A549 (cell line): Measurements from ENCODE around the gene TNNI2. TPM values are rescaled to one million over a fixed set of nuclear protein-coding genes. Genes with fewer than 3 reads are reported as not detected.
"Not testable (repeated sequence)": the region's sequence is repeated elsewhere in the genome, so short reads cannot be mapped to it uniquely, and the experiment has no call there.

Source experiments
- ATAC-seq, 2 experiments: fragments of 200-7000 bp in 1 of 2; fragments of >200 bp in 1 of 2; cut with Nextera tagmentation in 1 of 2; cut with Tn5 transposase in 1 of 2; 3 replicates each; pipeline versions ENCODE4 v1.8.0 to v1.9.1; 2018 to 2020; ENCODE audit warnings: mild to moderate bottlenecking in 1 of 2, moderate library complexity in 1 of 2
- CTCF ChIA-PET: fragments of 300-600 bp; sonication (Branson Sonifier 250); formaldehyde crosslinking; extraction: SDS; loops from one replicate; lab custom pipeline; 2021; ENCODE audit warnings: antibody characterized with exemption, inconsistent platforms; lab: Yijun Ruan, JAX
- POLR2A ChIA-PET: fragments of 350-600 bp; formaldehyde crosslinking; extraction: SDS; loops from one replicate; lab custom pipeline; 2021; ENCODE audit warnings: antibody characterized with exemption, inconsistent platforms; lab: Yijun Ruan, JAX
- DNase-seq, 2 experiments: peaks; one replicate each; pipeline versions ENCODE4 v3.0.0 to v3.0.0-alpha.2; 2011 to 2016; ENCODE audit warnings: low read depth in 1 of 2, low spot score in 1 of 2
- FAIRE-seq: peaks from 2 replicates; lab custom pipeline; 2011; peaks lifted over from hg19 to GRCh38; lab: Jason Lieb, UNC
- H3K27ac ChIP-seq, 2 experiments: fragments of >200 bp; sonication (Bioruptor Twin); formaldehyde crosslinking; 3 replicates each; pipeline ENCODE4 v1.5.1; 2016 to 2017
- H3K4me1 ChIP-seq: fragments of >200 bp; sonication (Bioruptor Twin); formaldehyde crosslinking; 3 replicates; pipeline ENCODE4 v1.6.1; 2016
- H3K4me2 ChIP-seq: fragments of >200 bp; sonication (Bioruptor Twin); formaldehyde crosslinking; 3 replicates; pipeline ENCODE4 v1.6.1; 2016
- H3K4me3 ChIP-seq: fragments of >200 bp; sonication (Bioruptor Twin); formaldehyde crosslinking; 3 replicates; pipeline ENCODE4 v1.5.1; 2016
- H3K9me3 ChIP-seq: fragments of >200 bp; sonication (Bioruptor Twin); formaldehyde crosslinking; 3 replicates; pipeline ENCODE4 v1.6.1; 2016
- ATOH8 ChIP-seq: fragments of 250-450 bp; sonication (Bioruptor Pico); IDR thresholded peaks from 2 replicates; pipeline ENCODE4 v1.5.0; 2020; ENCODE audit warnings: low read depth, mild to moderate bottlenecking, moderate library complexity
- BHLHE40 ChIP-seq: IDR thresholded peaks from 2 replicates; pipeline ENCODE4 v1.6.1; 2012; ENCODE audit warnings: low read depth, low read length, inconsistent platforms
- CBX8 ChIP-seq: fragments of 200-600 bp; sonication (generic); IDR thresholded peaks from 2 replicates; pipeline ENCODE4 v1.6.1; 2016
- CTCF ChIP-seq: fragments of >200 bp; sonication (Bioruptor Twin); formaldehyde crosslinking; IDR thresholded peaks from 3 replicates; pipeline ENCODE4 v1.5.1; 2016
- EHMT2 ChIP-seq: fragments of 200-600 bp; sonication (generic); IDR thresholded peaks from 2 replicates; pipeline ENCODE4 v1.6.1; 2016; ENCODE audit warnings: antibody characterized with exemption, low read depth, mild to moderate bottlenecking, moderate library complexity
- EP300 ChIP-seq, 2 experiments: fragments of >200 bp; sonication (Bioruptor Twin); formaldehyde crosslinking; IDR thresholded peaks; 2 replicates in 1 of 2; 3 replicates in 1 of 2; pipeline ENCODE4 v1.6.1; 2016 to 2017
- FOSB ChIP-seq: fragments of 250-450 bp; sonication (Bioruptor Pico); IDR thresholded peaks from 2 replicates; pipeline ENCODE4 v1.5.0; 2020; ENCODE audit warnings: mild to moderate bottlenecking, moderate library complexity
- FOSL2 ChIP-seq, 2 experiments: fragments of 450-650 bp in 1 of 2; fragments of >200 bp in 1 of 2; sonication (Bioruptor Twin) in 1 of 2; formaldehyde crosslinking; IDR thresholded peaks; 2 replicates each; pipeline versions ENCODE4 v1.5.0 to v1.6.1; 2016 to 2020; ENCODE audit warnings: mild to moderate bottlenecking in 1 of 2, moderate library complexity in 1 of 2
- FOXS1 ChIP-seq: fragments of 250-450 bp; sonication (Bioruptor Pico); IDR thresholded peaks from 2 replicates; pipeline ENCODE4 v1.5.0; 2020; ENCODE audit warnings: mild to moderate bottlenecking, moderate library complexity
- GATA3 ChIP-seq: IDR thresholded peaks from 2 replicates; pipeline ENCODE4 v1.6.1; 2012; ENCODE audit warnings: borderline replicate concordance
- HES2 ChIP-seq: fragments of >200 bp; sonication (Bioruptor Twin); formaldehyde crosslinking; IDR thresholded peaks from 2 replicates; pipeline ENCODE4 v1.6.1; 2016
- HEYL ChIP-seq: fragments of 250-450 bp; sonication (Bioruptor Pico); IDR thresholded peaks from 2 replicates; pipeline ENCODE4 v1.8.0; 2021; ENCODE audit warnings: mild to moderate bottlenecking, moderate library complexity
- HOXA7 ChIP-seq: fragments of 250-450 bp; sonication (Bioruptor Pico); IDR thresholded peaks from 2 replicates; pipeline ENCODE4 v1.5.0; 2020; ENCODE audit warnings: mild to moderate bottlenecking, moderate library complexity
- KDM1A ChIP-seq: fragments of 200-600 bp; sonication (generic); IDR thresholded peaks from 2 replicates; pipeline ENCODE4 v1.6.1; 2016; ENCODE audit warnings: low read depth, mild to moderate bottlenecking
- KDM5A ChIP-seq: fragments of 200-600 bp; sonication (generic); IDR thresholded peaks from 2 replicates; pipeline ENCODE4 v1.6.1; 2016; ENCODE audit warnings: antibody characterized with exemption, mild to moderate bottlenecking
- MYC ChIP-seq: IDR thresholded peaks from 2 replicates; pipeline ENCODE4 v1.6.1; 2012; ENCODE audit warnings: mild to moderate bottlenecking, inconsistent platforms, low read length, improper control_type of control experiment, borderline replicate concordance
- NFE2L2 ChIP-seq: fragments of 150-350 bp; conservative IDR thresholded peaks from 2 replicates; pipeline ENCODE4 v1.6.1; 2014; ENCODE audit warnings: low read length
- RAD21 ChIP-seq, 2 experiments: fragments of >200 bp in 1 of 2; sonication (Bioruptor Twin) in 1 of 2; formaldehyde crosslinking in 1 of 2; IDR thresholded peaks in 1 of 2; conservative IDR thresholded peaks in 1 of 2; 2 replicates in 1 of 2; 3 replicates in 1 of 2; pipeline ENCODE4 v1.6.1; 2012 to 2018; ENCODE audit warnings: inconsistent platforms in 1 of 2
- REST ChIP-seq: fragments of 200-600 bp; sonication (generic); IDR thresholded peaks from 2 replicates; pipeline ENCODE4 v1.6.1; 2016; ENCODE audit warnings: antibody characterized with exemption, mild to moderate bottlenecking, moderate library complexity
- RNF2 ChIP-seq: fragments of 200-600 bp; sonication (generic); IDR thresholded peaks from 2 replicates; pipeline ENCODE4 v1.6.1; 2016; ENCODE audit warnings: low read depth, mild to moderate bottlenecking, antibody characterized with exemption, moderate library complexity, borderline replicate concordance
- SREBF2 ChIP-seq: fragments of 450-650 bp; IDR thresholded peaks from 2 replicates; pipeline ENCODE4 v1.6.1; 2014; ENCODE audit warnings: mild to moderate bottlenecking, moderate library complexity
- USF2 ChIP-seq: fragments of 450-650 bp; IDR thresholded peaks from 2 replicates; pipeline ENCODE4 v1.6.1; 2014; ENCODE audit warnings: antibody characterized with exemption
- ZNF302 ChIP-seq: fragments of 250-450 bp; sonication (Bioruptor Pico); IDR thresholded peaks from 2 replicates; pipeline ENCODE4 v1.9.0; 2021; ENCODE audit warnings: inconsistent platforms, mild to moderate bottlenecking, moderate library complexity
- ZSCAN20 ChIP-seq: fragments of 250-450 bp; sonication (Bioruptor Pico); IDR thresholded peaks from 2 replicates; pipeline ENCODE4 v1.8.0; 2022; ENCODE audit warnings: mild to moderate bottlenecking, moderate library complexity
- WGBS: methylation state at CpG from one replicate; pipeline ENCODE4 v1.1.6; 2017; ENCODE audit errors: missing lambda C conversion rate; 5-methylcytosine and 5-hydroxymethylcytosine counted together
- polyA plus RNA-seq, 4 experiments: library from polyadenylated mRNA; depleted of rRNA in 3 of 4; stranded (reverse); fragments of >200 nt; fragmentation: RNase III in 1 of 4; extraction: RNeasy Plus Mini Kit Qiagen cat#74134 plus additional on column Dnase treatment in 1 of 4; gene quantifications; 2 replicates in 3 of 4; 3 replicates in 1 of 4; pipeline ENCODE4 v1.2.3, GENCODE V29; 2011 to 2017

Gene TNNI2
- polyA plus RNA-seq, 2 of the 4 experiments (the other 2 are of a cell fraction): not detected

GRCh38 chr11:1884303-1884700 is 45.5 kb downstream of the TNNI2 start:
- no peak for DNase-seq
- ChIA-PET CTCF (interaction anchor here (0.8 to 10.1 kb wide), 9 partner anchors 9 to 279 kb away, joined by 3 to 334 read pairs (median 4); partner anchors contain the start of gene TNNT3), POLR2A (no interaction called here)
- Histone ChIP-seq H3K9me3 (no peaks in the 10 kb centered on the region), H3K4me1 (no peaks in the 10 kb centered on the region), H3K4me3 (no peak overlapping the region), H3K27ac (no peak overlapping the region), H3K4me2 (no peak overlapping the region)
- TF ChIP-seq FOSB (no peak), EP300 (IDR thresholded peaks at IDR 0.05) (no peak), MYC (no peak), ATOH8 (CRISPR knock-in tag) (no peak), HEYL (CRISPR knock-in tag) (no peak), ZSCAN20 (CRISPR knock-in tag) (no peak), HOXA7 (CRISPR knock-in tag) (no peak), RNF2 (no peak), KDM5A (no peak), NFE2L2 (no peak), FOSL2 (IDR thresholded peaks at IDR 0.05) (no peak), FOSL2 (CRISPR knock-in tag; IDR thresholded peaks at IDR 0.05) (no peak), RAD21 (conservative IDR thresholded peaks at IDR 0.05 in 1 of 2, IDR thresholded peaks at IDR 0.05 in 1 of 2) (no peak), ZNF302 (CRISPR knock-in tag) (no peak), CBX8 (no peak), HES2 (no peak), GATA3 (no peak)
- no peak for ATAC-seq
- no peak for FAIRE-seq
- WGBS: 35% methylated on average over 5 of the region's 5 CpGs

- H3K9me3 ChIP-seq, ATAC-seq, CTCF ChIA-PET, H3K4me1 ChIP-seq, FAIRE-seq, H3K27ac ChIP-seq, POLR2A ChIA-PET, H3K4me3 ChIP-seq, H3K4me2 ChIP-seq, DNase-seq: not testable (repeated sequence)
- WGBS: 39% methylated on average over 12 of the region's 13 CpGs
Observed at GRCh38 chr11:1886551-1886950, 47.8 kb downstream of the TNNI2 start.

GRCh38 chr11:1887451-1888346 is 48.9 kb downstream of the TNNI2 start:
- ATAC-seq: no peak; a peak in 2 of 6 replicates
- no peak for DNase-seq
- no peak for FAIRE-seq
- CTCF ChIA-PET: interaction anchor here (1.0 to 1.2 kb wide), 3 partner anchors 11 to 194 kb away, joined by 3 to 4 read pairs (median 4); no protein-coding TSS in a partner anchor
- no peaks in the 10 kb centered on the region for H3K9me3 ChIP-seq
- H3K4me2 ChIP-seq: no peak overlapping the region
- no peaks in the 10 kb centered on the region for H3K4me1 ChIP-seq
- no peak overlapping the region for H3K27ac ChIP-seq
- WGBS: 45% methylated on average over 11 of the region's 11 CpGs
- no peak overlapping the region for H3K4me3 ChIP-seq
- POLR2A ChIA-PET: no interaction called here
- TF ChIP-seq USF2: no peak
- TF ChIP-seq EHMT2: no peak
- TF ChIP-seq HEYL (CRISPR knock-in tag): no peak
- no peak for TF ChIP-seq FOXS1 (CRISPR knock-in tag)
- TF ChIP-seq KDM1A: no peak
- TF ChIP-seq BHLHE40: no peak
- no peak for TF ChIP-seq ZSCAN20 (CRISPR knock-in tag)
- no peak for TF ChIP-seq KDM5A
- no peak for TF ChIP-seq REST
- TF ChIP-seq GATA3: no peak
- TF ChIP-seq SREBF2: no peak
- TF ChIP-seq RNF2: no peak
- TF ChIP-seq HOXA7 (CRISPR knock-in tag): no peak
- TF ChIP-seq CTCF: no peak
